HCT116 (cell line): Measurements from ENCODE around the gene FBXO21. TPM values are rescaled to one million over a fixed set of nuclear protein-coding genes. Genes with fewer than 3 reads are reported as not detected.

Experiments used
- ATAC-seq: fragments of 200-7000 bp; cut with Tn5 transposase; 2 replicates; pipeline ENCODE4 v1.9.1; 2020; ENCODE audit warnings: mild to moderate bottlenecking, moderate library complexity
- BruUV-seq: library from RNA; stranded (reverse); fragments of 400-500 nt; replicated peaks from 2 replicates; lab custom pipeline; 2021; lab: Mats Ljungman, UMichigan
- CTCF ChIA-PET: fragments of 300-600 bp; sonication (Branson Sonifier 250); formaldehyde crosslinking; loops from one replicate; lab custom pipeline; 2021; ENCODE audit warnings: antibody characterized with exemption; lab: Charles Lee
- POLR2A ChIA-PET: fragments of 300-600, 350-600 bp; sonication (Branson Sonifier 250); formaldehyde crosslinking; loops from one replicate; lab custom pipeline; 2021; ENCODE audit warnings: antibody characterized with exemption; lab: Charles Lee
- RAD21 ChIA-PET, 2 experiments: fragments of 300-600 bp; sonication (Branson Sonifier 250); formaldehyde crosslinking; loops; one replicate each; lab custom pipeline; 2023; ENCODE audit warnings: low total read pairs in 2 of 2; ENCODE audit not compliant: uncharacterized antibody in 2 of 2, unreplicated experiment in 2 of 2, low non-redundant PET in 1 of 2; lab: Charles Lee
- DNase-seq: peaks from one replicate; pipeline ENCODE4 v3.0.0-alpha.2; 2010; ENCODE audit warnings: low read depth, low spot score
- H2AFZ ChIP-seq: fragments of 200-600 bp; shearing (Covaris generic), sonication (generic); 2 replicates; pipeline ENCODE4 v1.6.1; 2017; ENCODE audit warnings: low read depth, mixed run types, mixed read lengths, antibody characterized with exemption, low read length; ENCODE audit not compliant: poor library complexity, severe bottlenecking
- H3K27ac ChIP-seq: 2 replicates; pipeline ENCODE4 v1.5.1; 2012; ENCODE audit warnings: low read depth, low read length
- H3K27me3 ChIP-seq: fragments of 200-600 bp; sonication (generic); 2 replicates; pipeline ENCODE4 v1.6.1; 2016; ENCODE audit warnings: mixed run types, low read length, mixed read lengths; ENCODE audit not compliant: insufficient read depth
- H3K36me3 ChIP-seq, 2 experiments: fragments of 200-500 bp in 1 of 2; fragments of 200-600 bp in 1 of 2; sonication (Bioruptor generic) in 1 of 2; sonication (generic) in 1 of 2; 2 replicates each; pipeline versions ENCODE4 v1.5.1 to v1.6.1; 2014 to 2016; ENCODE audit warnings: low read length in 2 of 2, inconsistent platforms in 1 of 2, mixed read lengths in 1 of 2, mixed run types in 1 of 2; ENCODE audit not compliant: insufficient read depth in 2 of 2, control insufficient read depth in 1 of 2
- H3K4me1 ChIP-seq, 2 experiments: fragments of 200-600 bp in 1 of 2; sonication (generic) in 1 of 2; 2 replicates each; pipeline versions ENCODE4 v1.5.1 to v1.6.1; 2012 to 2017; ENCODE audit warnings: low read length in 2 of 2, inconsistent platforms in 1 of 2, mild to moderate bottlenecking in 1 of 2, mixed read lengths in 1 of 2, mixed run types in 1 of 2, moderate library complexity in 1 of 2; ENCODE audit not compliant: insufficient read depth in 2 of 2, control insufficient read depth in 1 of 2
- H3K4me2 ChIP-seq: fragments of 200-600 bp; sonication (generic); 2 replicates; pipeline ENCODE4 v1.6.1; 2017; ENCODE audit warnings: mixed run types, low read length, mixed read lengths
- H3K4me3 ChIP-seq, 2 experiments: fragments of 200-600 bp in 1 of 2; sonication (generic) in 1 of 2; replicated peaks in 1 of 2; 2 replicates each; pipeline ENCODE4 v1.5.1; 2011 to 2016; ENCODE audit warnings: low read length in 2 of 2, control low read depth in 1 of 2, low read depth in 1 of 2, mild to moderate bottlenecking in 1 of 2, mixed read lengths in 1 of 2, mixed run types in 1 of 2
- H3K79me2 ChIP-seq: fragments of 200-600 bp; sonication (generic); 2 replicates; pipeline ENCODE4 v1.6.1; 2017; ENCODE audit warnings: mild to moderate bottlenecking, mixed run types, low read length, moderate library complexity, mixed read lengths; ENCODE audit not compliant: insufficient read depth
- H3K9ac ChIP-seq: fragments of 200-600 bp; sonication (generic); 2 replicates; pipeline ENCODE4 v1.6.1; 2016; ENCODE audit warnings: low read length, mixed read lengths
- H3K9me2 ChIP-seq: fragments of 200-600 bp; sonication (generic), shearing (Covaris generic); 2 replicates; pipeline ENCODE4 v1.6.1; 2017; ENCODE audit warnings: mixed run types, mild to moderate bottlenecking, moderate library complexity; ENCODE audit not compliant: insufficient read depth
- H3K9me3 ChIP-seq, 2 experiments: fragments of 200-500 bp in 1 of 2; fragments of 200-600 bp in 1 of 2; sonication (Bioruptor generic) in 1 of 2; sonication (generic) in 1 of 2; 2 replicates each; pipeline ENCODE4 v1.6.1; 2014 to 2017; ENCODE audit warnings: low read length in 2 of 2, mixed read lengths in 2 of 2, inconsistent platforms in 1 of 2, low read depth in 1 of 2, mild to moderate bottlenecking in 1 of 2, mixed run types in 1 of 2, moderate library complexity in 1 of 2; ENCODE audit not compliant: control insufficient read depth in 1 of 2, insufficient read depth in 1 of 2
- H4K20me1 ChIP-seq: fragments of 200-600 bp; sonication (generic), shearing (Covaris generic); 2 replicates; pipeline ENCODE4 v1.6.1; 2017; ENCODE audit warnings: mixed run types, mild to moderate bottlenecking, moderate library complexity; ENCODE audit not compliant: insufficient read depth
- CBX3 ChIP-seq: IDR thresholded peaks from 2 replicates; pipeline ENCODE4 v1.6.1; 2012; ENCODE audit warnings: low read depth
- CEBPB ChIP-seq: IDR thresholded peaks from 2 replicates; pipeline ENCODE4 v1.6.1; 2012; ENCODE audit warnings: low read depth
- EGR1 ChIP-seq: IDR thresholded peaks from 2 replicates; pipeline ENCODE4 v1.6.1; 2012; ENCODE audit warnings: low read depth
- ELF1 ChIP-seq: IDR thresholded peaks from 2 replicates; pipeline ENCODE4 v1.6.1; 2012; ENCODE audit warnings: low read depth, borderline replicate concordance
- EZH2 ChIP-seq: fragments of 200-600 bp; sonication (generic); IDR thresholded peaks from 2 replicates; pipeline ENCODE4 v1.6.1; 2017; ENCODE audit warnings: antibody characterized with exemption, mixed run types
- EZH2phosphoT487 ChIP-seq: fragments of 200-600 bp; IDR thresholded peaks from 2 replicates; pipeline ENCODE4 v1.6.1; 2018; ENCODE audit warnings: antibody characterized with exemption, borderline replicate concordance
- FOSL1 ChIP-seq: IDR thresholded peaks from 2 replicates; pipeline ENCODE4 v1.6.1; 2012; ENCODE audit warnings: low read depth
- JUND ChIP-seq: IDR thresholded peaks from 2 replicates; pipeline ENCODE4 v1.6.1; 2012
- POLR2A ChIP-seq: IDR thresholded peaks from 2 replicates; pipeline ENCODE4 v1.7.0; 2011; ENCODE audit warnings: borderline replicate concordance; ENCODE audit not compliant: insufficient read depth, insufficient read length; ENCODE audit errors: extremely low read depth
- POLR2AphosphoS5 ChIP-seq: IDR thresholded peaks from 2 replicates; pipeline ENCODE4 v1.6.1; 2011; ENCODE audit warnings: mild to moderate bottlenecking, low read depth, low read length, moderate library complexity
- SRF ChIP-seq: IDR thresholded peaks from 2 replicates; pipeline ENCODE4 v1.6.1; 2012; ENCODE audit warnings: low read depth
- TCF7L2 ChIP-seq: IDR thresholded peaks from 2 replicates; pipeline ENCODE4 v1.7.0; 2011; ENCODE audit warnings: borderline replicate concordance, inconsistent platforms; ENCODE audit not compliant: insufficient read depth, insufficient read length; ENCODE audit errors: extremely low read depth
- YY1 ChIP-seq: IDR thresholded peaks from 2 replicates; pipeline ENCODE4 v1.6.1; 2011; ENCODE audit warnings: low read length, low read depth, moderate library complexity, mild to moderate bottlenecking; ENCODE audit not compliant: insufficient replicate concordance; ENCODE audit errors: extremely low read depth
- ZFX ChIP-seq: fragments of 450-650 bp; IDR thresholded peaks from 2 replicates; pipeline ENCODE4 v1.6.1; 2017
- intact Hi-C: fragments of 100-400 bp; cut with micrococcal nuclease; formaldehyde crosslinking; loops from 2 replicates; pipeline ENCODE4 v1.10.0; 2022
- total RNA-seq: library from RNA; stranded (reverse); gene quantifications from one replicate; pipeline ENCODE4 v1.2.1, GENCODE V29; 2021; ENCODE audit not compliant: unreplicated experiment
- TF ChIP-seq, protein P1 (sequence below): IDR thresholded peaks from 2 replicates; pipeline ENCODE4 v1.6.1; 2012; ENCODE audit warnings: low read depth
- TF ChIP-seq, protein P2 (sequence below): IDR thresholded peaks from 2 replicates; pipeline ENCODE4 v1.6.1; 2012
- TF ChIP-seq, protein P3 (sequence below), 3 experiments: fragments of 200-600 bp in 1 of 3; sonication (generic) in 1 of 3; IDR thresholded peaks in 2 of 3; conservative IDR thresholded peaks in 1 of 3; 2 replicates each; pipeline ENCODE4 v1.5.1; 2012 to 2017; ENCODE audit warnings: low read depth in 2 of 3, low read length in 2 of 3, antibody characterized with exemption in 1 of 3, borderline replicate concordance in 1 of 3, control low read depth in 1 of 3, mild to moderate bottlenecking in 1 of 3, mixed read lengths in 1 of 3, mixed run types in 1 of 3, moderate library complexity in 1 of 3; ENCODE audit not compliant: insufficient read depth in 1 of 3
- TF ChIP-seq, protein P4 (sequence below): IDR thresholded peaks from 2 replicates; pipeline ENCODE4 v1.6.1; 2011; ENCODE audit warnings: mild to moderate bottlenecking, low read length, moderate library complexity; ENCODE audit not compliant: insufficient replicate concordance; ENCODE audit errors: extremely low read depth

The FBXO21 gene
- total RNA-seq, 1 experiment from 2014 or later: 45.5 TPM

DNA sequence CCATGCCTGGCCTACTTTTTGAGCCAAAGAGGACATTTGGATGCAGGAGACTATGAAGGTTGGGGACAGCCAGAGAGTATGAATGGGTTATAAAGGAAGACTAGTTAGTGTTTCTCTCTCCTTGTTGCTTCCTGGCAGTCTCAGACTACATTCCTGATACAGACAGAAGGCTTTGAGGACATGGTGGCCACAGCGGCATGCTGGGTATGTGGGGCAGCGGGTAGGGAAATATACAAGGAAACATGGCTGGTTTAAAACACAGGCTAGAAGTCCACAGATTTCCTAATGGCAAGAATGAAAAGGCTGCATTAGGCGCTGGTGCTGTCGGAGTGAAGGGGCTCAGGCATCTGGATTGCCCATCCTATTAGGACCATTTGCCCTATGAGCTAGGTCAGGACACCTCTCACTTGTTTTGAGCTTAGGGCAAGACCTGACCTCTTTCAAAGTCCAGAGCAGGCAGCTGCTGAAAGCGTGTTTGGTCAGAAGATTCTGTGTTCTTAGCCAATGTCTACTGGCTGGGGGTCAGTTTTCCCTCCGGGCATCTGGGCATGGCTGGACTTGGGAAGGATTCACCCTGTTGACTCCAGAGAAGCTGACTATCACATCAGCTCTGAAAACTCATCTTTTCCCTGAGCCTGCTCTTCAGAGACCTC, 20.1 kb upstream of the FBXO21 start:
- no peaks in the 10 kb centered on the region for H3K79me2 ChIP-seq
- H3K36me3 ChIP-seq: no peaks in the 10 kb centered on the region
- intact Hi-C loops: loop anchor here (5.0 to 10.0 kb wide), 2 partner anchors 157 to 264 kb away; no protein-coding TSS in a partner anchor
- H3K4me1 ChIP-seq: no peaks in the 10 kb centered on the region
- no peak overlapping the region for H3K4me2 ChIP-seq
- no peak overlapping the region for H3K27ac ChIP-seq
- 0 out of 2 replicates have a peak, but pooled peaks cover 7% of the 10 kb centered on the region for H3K27me3 ChIP-seq
- H3K9me2 ChIP-seq: no peaks in the 10 kb centered on the region
- ATAC-seq: no peak
- POLR2A ChIA-PET: interaction anchor here (0.5 kb wide), 1 partner anchor 15 kb away, joined by 3 read pairs; no protein-coding TSS in a partner anchor
- no peak overlapping the region for H2AFZ ChIP-seq
- H3K9ac ChIP-seq: no peak overlapping the region
- H3K9me3 ChIP-seq: no peaks in the 10 kb centered on the region
- no peaks in the 10 kb centered on the region for H4K20me1 ChIP-seq
- CTCF ChIA-PET: interaction anchor here (1.0 to 1.8 kb wide), 3 partner anchors 627 to 647 kb away, joined by 6 to 8 read pairs (median 7); no protein-coding TSS in a partner anchor
- no peak for DNase-seq
- TF ChIP-seq, protein P1, sequence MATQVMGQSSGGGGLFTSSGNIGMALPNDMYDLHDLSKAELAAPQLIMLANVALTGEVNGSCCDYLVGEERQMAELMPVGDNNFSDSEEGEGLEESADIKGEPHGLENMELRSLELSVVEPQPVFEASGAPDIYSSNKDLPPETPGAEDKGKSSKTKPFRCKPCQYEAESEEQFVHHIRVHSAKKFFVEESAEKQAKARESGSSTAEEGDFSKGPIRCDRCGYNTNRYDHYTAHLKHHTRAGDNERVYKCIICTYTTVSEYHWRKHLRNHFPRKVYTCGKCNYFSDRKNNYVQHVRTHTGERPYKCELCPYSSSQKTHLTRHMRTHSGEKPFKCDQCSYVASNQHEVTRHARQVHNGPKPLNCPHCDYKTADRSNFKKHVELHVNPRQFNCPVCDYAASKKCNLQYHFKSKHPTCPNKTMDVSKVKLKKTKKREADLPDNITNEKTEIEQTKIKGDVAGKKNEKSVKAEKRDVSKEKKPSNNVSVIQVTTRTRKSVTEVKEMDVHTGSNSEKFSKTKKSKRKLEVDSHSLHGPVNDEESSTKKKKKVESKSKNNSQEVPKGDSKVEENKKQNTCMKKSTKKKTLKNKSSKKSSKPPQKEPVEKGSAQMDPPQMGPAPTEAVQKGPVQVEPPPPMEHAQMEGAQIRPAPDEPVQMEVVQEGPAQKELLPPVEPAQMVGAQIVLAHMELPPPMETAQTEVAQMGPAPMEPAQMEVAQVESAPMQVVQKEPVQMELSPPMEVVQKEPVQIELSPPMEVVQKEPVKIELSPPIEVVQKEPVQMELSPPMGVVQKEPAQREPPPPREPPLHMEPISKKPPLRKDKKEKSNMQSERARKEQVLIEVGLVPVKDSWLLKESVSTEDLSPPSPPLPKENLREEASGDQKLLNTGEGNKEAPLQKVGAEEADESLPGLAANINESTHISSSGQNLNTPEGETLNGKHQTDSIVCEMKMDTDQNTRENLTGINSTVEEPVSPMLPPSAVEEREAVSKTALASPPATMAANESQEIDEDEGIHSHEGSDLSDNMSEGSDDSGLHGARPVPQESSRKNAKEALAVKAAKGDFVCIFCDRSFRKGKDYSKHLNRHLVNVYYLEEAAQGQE: no peak
- TF ChIP-seq FOSL1 (no peak), POLR2AphosphoS5 (no peak), CBX3 (no peak), POLR2A (no peak), ELF1 (no peak), JUND (no peak), TCF7L2 (no peak), EZH2 (no peak), CEBPB (no peak), YY1 (no peak), ZFX (no peak), EGR1 (no peak), SRF (no peak), EZH2phosphoT487 (no peak)
- TF ChIP-seq, protein P2, sequence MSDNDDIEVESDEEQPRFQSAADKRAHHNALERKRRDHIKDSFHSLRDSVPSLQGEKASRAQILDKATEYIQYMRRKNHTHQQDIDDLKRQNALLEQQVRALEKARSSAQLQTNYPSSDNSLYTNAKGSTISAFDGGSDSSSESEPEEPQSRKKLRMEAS: no peak
- TF ChIP-seq, protein P3, sequence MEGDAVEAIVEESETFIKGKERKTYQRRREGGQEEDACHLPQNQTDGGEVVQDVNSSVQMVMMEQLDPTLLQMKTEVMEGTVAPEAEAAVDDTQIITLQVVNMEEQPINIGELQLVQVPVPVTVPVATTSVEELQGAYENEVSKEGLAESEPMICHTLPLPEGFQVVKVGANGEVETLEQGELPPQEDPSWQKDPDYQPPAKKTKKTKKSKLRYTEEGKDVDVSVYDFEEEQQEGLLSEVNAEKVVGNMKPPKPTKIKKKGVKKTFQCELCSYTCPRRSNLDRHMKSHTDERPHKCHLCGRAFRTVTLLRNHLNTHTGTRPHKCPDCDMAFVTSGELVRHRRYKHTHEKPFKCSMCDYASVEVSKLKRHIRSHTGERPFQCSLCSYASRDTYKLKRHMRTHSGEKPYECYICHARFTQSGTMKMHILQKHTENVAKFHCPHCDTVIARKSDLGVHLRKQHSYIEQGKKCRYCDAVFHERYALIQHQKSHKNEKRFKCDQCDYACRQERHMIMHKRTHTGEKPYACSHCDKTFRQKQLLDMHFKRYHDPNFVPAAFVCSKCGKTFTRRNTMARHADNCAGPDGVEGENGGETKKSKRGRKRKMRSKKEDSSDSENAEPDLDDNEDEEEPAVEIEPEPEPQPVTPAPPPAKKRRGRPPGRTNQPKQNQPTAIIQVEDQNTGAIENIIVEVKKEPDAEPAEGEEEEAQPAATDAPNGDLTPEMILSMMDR (IDR thresholded peaks at IDR 0.05 in 2 of 3, conservative IDR thresholded peaks at IDR 0.05 in 1 of 3; ENCODE audit: borderline replicate concordance in 1 of 3, insufficient read depth in 1 of 3, low read depth in 2 of 3, low read length in 2 of 3): no peak
- TF ChIP-seq, protein P4, sequence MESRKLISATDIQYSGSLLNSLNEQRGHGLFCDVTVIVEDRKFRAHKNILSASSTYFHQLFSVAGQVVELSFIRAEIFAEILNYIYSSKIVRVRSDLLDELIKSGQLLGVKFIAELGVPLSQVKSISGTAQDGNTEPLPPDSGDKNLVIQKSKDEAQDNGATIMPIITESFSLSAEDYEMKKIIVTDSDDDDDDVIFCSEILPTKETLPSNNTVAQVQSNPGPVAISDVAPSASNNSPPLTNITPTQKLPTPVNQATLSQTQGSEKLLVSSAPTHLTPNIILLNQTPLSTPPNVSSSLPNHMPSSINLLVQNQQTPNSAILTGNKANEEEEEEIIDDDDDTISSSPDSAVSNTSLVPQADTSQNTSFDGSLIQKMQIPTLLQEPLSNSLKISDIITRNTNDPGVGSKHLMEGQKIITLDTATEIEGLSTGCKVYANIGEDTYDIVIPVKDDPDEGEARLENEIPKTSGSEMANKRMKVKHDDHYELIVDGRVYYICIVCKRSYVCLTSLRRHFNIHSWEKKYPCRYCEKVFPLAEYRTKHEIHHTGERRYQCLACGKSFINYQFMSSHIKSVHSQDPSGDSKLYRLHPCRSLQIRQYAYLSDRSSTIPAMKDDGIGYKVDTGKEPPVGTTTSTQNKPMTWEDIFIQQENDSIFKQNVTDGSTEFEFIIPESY: no peak
- H3K4me3 ChIP-seq: no peak overlapping the region
- BruUV-seq: no TSS peak
- RAD21 ChIA-PET: no interaction called here
